GM21529 (cell line): ENCODE measurements around the gene PSMD1.

Experiments used
- ATAC-seq: cut with Tn5 transposase; IDR thresholded peaks from one replicate; pipeline ENCODE4 v1.9.1; 2021; ENCODE audit not compliant: unreplicated experiment

The PSMD1 gene

GRCh38 chr2:231200805-231201474 lies 144.3 kb downstream of the PSMD1 start:
- no peak for ATAC-seq

- ATAC-seq = no peak
Measured at GRCh38 chr2:231201475-231201814, 144.8 kb downstream of the PSMD1 start.

- no peak for ATAC-seq
Measured at GRCh38 chr2:231203087-231203486, 146.4 kb downstream of the PSMD1 start.

- no peak for ATAC-seq
Measured at GRCh38 chr2:231204146-231204545, 147.5 kb downstream of the PSMD1 start.

GRCh38 chr2:231204581-231204980 lies 147.9 kb downstream of the PSMD1 start:
- no peak for ATAC-seq

- no peak for ATAC-seq
Measured at GRCh38 chr2:231207734-231208133, 151.1 kb downstream of the PSMD1 start.

- ATAC-seq = no peak
Measured at GRCh38 chr2:231210782-231211181, 154.1 kb downstream of the PSMD1 start.

GRCh38 chr2:231211486-231211885 lies 154.8 kb downstream of the PSMD1 start:
- ATAC-seq = no peak

GRCh38 chr2:231212329-231212845 lies 155.7 kb downstream of the PSMD1 start:
- ATAC-seq = no peak

GRCh38 chr2:231213931-231214642 lies 157.4 kb downstream of the PSMD1 start:
- ATAC-seq = no peak

- ATAC-seq = no peak
Measured at GRCh38 chr2:231218366-231218765, 161.7 kb downstream of the PSMD1 start.

- no peak for ATAC-seq
Measured at GRCh38 chr2:231219289-231219688, 162.6 kb downstream of the PSMD1 start.

GRCh38 chr2:231221761-231222160 lies 165.1 kb downstream of the PSMD1 start:
- no peak for ATAC-seq
